Panc1 (cell line): ENCODE data around the gene UNKL. TPM values are rescaled to one million over a fixed set of nuclear protein-coding genes. Genes with fewer than 3 reads are reported as not detected.

Experiments
- ATAC-seq: fragments of 200-7000 bp; cut with Tn5 transposase; 2 replicates; pipeline ENCODE4 v1.9.1; 2020; ENCODE audit warnings: mild to moderate bottlenecking, moderate library complexity
- BruUV-seq: library from RNA; stranded (reverse); fragments of 400-500 nt; replicated peaks from 2 replicates; lab custom pipeline; 2021; lab: Mats Ljungman, UMichigan
- CTCF ChIA-PET: fragments of 300-600 bp; sonication (Branson Sonifier 250); formaldehyde crosslinking; loops from one replicate; lab custom pipeline; 2022; ENCODE audit warnings: antibody characterized with exemption; lab: Charles Lee
- POLR2A ChIA-PET: fragments of 300-600 bp; sonication (Branson Sonifier 250); formaldehyde crosslinking; loops from one replicate; lab custom pipeline; 2022; ENCODE audit warnings: antibody characterized with exemption; lab: Charles Lee
- DNase-seq: peaks from one replicate; pipeline ENCODE4 v3.0.0-alpha.2; 2010; ENCODE audit warnings: low read depth, low spot score
- H3K27ac ChIP-seq: 2 replicates; pipeline ENCODE4 v1.5.1; 2011; ENCODE audit warnings: mild to moderate bottlenecking, low read length, inconsistent platforms
- H3K27me3 ChIP-seq: fragments of 200-500 bp; sonication (Bioruptor generic); 2 replicates; pipeline ENCODE4 v1.6.0; 2014; ENCODE audit warnings: low read length, inconsistent platforms; ENCODE audit not compliant: control insufficient read depth, insufficient read depth
- H3K36me3 ChIP-seq: fragments of 200-500 bp; sonication (Bioruptor generic); 2 replicates; pipeline ENCODE4 v1.5.1; 2014; ENCODE audit warnings: inconsistent platforms, mild to moderate bottlenecking, low read length, moderate library complexity; ENCODE audit not compliant: control insufficient read depth, insufficient read depth
- H3K4me1 ChIP-seq: 2 replicates; pipeline ENCODE4 v1.5.1; 2011; ENCODE audit warnings: inconsistent platforms, mild to moderate bottlenecking, low read length, moderate library complexity; ENCODE audit not compliant: control insufficient read depth, insufficient read depth
- H3K4me3 ChIP-seq, 2 experiments: 2 replicates each; pipeline ENCODE4 v1.5.1; 2011 to 2012; ENCODE audit warnings: low read depth in 2 of 2, low read length in 2 of 2, mild to moderate bottlenecking in 2 of 2, inconsistent platforms in 1 of 2, moderate library complexity in 1 of 2
- H3K9me3 ChIP-seq: fragments of 200-500 bp; sonication (Bioruptor generic); 2 replicates; pipeline ENCODE4 v1.5.1; 2014; ENCODE audit warnings: low read depth, mild to moderate bottlenecking, inconsistent platforms, low read length, moderate library complexity; ENCODE audit not compliant: control insufficient read depth, insufficient read depth
- POLR2AphosphoS5 ChIP-seq: IDR thresholded peaks from 2 replicates; pipeline ENCODE4 v1.6.1; 2012; ENCODE audit warnings: mild to moderate bottlenecking, low read depth, low read length, moderate library complexity
- SIN3A ChIP-seq: IDR thresholded peaks from 2 replicates; pipeline ENCODE4 v1.6.1; 2012; ENCODE audit warnings: low read depth, mild to moderate bottlenecking, low read length, moderate library complexity, borderline replicate concordance; ENCODE audit not compliant: insufficient read depth
- TCF7L2 ChIP-seq: IDR thresholded peaks from 2 replicates; pipeline ENCODE4 v1.6.1; 2011; ENCODE audit warnings: mild to moderate bottlenecking, low read depth, low read length, inconsistent platforms
- in situ Hi-C: cut with HindIII; loops from 2 replicates; pipeline ENCODE4 v1.10.0; 2016; ENCODE audit warnings: low sequenced_read_pairs, low pct_unique_long_range_greater_than_20kb
- intact Hi-C: fragments of 100-400 bp; cut with micrococcal nuclease; formaldehyde crosslinking; loops from one replicate; pipeline ENCODE4 v1.10.0; 2022; ENCODE audit not compliant: unreplicated experiment
- total RNA-seq: library from RNA; stranded (reverse); gene quantifications from one replicate; pipeline ENCODE4 v1.2.1, GENCODE V29; 2021; ENCODE audit not compliant: unreplicated experiment
- TF ChIP-seq, protein P1 (sequence below): fragments of 450-650 bp; IDR thresholded peaks from 2 replicates; pipeline ENCODE4 v1.5.1; 2017; ENCODE audit warnings: mild to moderate bottlenecking
- TF ChIP-seq, protein P2 (sequence below), 2 experiments: IDR thresholded peaks; 2 replicates each; pipeline ENCODE4 v1.6.1; 2011 to 2012; ENCODE audit warnings: low read depth in 2 of 2, control low read depth in 1 of 2, low read length in 1 of 2, mild to moderate bottlenecking in 1 of 2, moderate library complexity in 1 of 2; ENCODE audit not compliant: insufficient read depth in 1 of 2

UNKL gene
- total RNA-seq, 1 experiment from 2014 or later = 26.6 TPM

DNA sequence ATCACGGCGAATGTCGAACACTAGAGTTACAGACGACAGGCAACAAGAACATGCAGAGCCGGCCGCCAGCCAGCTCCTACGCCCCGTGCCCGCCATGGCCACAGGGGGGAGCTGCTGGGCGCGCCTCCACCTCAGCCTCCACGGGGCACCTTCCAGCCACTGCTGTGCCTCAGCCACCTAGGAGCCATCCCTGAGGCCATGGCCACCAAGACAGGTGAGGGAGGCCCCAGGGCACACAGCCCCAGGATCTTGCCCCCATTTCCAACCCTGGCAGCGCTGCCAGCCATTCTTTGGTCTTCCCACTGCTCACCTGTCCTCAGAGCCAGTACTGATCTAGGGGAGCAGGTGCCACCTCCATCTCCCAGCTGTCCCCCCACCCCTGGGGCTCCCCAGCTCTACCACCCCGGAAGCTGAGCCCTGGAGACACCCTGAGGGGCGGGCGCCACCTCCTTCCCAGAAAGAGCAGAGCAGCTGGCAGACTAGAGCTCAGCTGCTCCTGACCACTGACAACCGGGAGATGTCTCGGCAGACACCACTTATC is 50.9 kb downstream of the UNKL start:
- no peaks in the 10 kb centered on the region for H3K9me3 ChIP-seq
- H3K36me3 ChIP-seq = peaks cover 6% of the 10 kb centered on the region
- intact Hi-C loops (no loop called here), in situ Hi-C loops (no loop called here)
- H3K4me3 ChIP-seq = no peak overlapping the region
- no TSS peak for BruUV-seq
- TF ChIP-seq, protein P1, sequence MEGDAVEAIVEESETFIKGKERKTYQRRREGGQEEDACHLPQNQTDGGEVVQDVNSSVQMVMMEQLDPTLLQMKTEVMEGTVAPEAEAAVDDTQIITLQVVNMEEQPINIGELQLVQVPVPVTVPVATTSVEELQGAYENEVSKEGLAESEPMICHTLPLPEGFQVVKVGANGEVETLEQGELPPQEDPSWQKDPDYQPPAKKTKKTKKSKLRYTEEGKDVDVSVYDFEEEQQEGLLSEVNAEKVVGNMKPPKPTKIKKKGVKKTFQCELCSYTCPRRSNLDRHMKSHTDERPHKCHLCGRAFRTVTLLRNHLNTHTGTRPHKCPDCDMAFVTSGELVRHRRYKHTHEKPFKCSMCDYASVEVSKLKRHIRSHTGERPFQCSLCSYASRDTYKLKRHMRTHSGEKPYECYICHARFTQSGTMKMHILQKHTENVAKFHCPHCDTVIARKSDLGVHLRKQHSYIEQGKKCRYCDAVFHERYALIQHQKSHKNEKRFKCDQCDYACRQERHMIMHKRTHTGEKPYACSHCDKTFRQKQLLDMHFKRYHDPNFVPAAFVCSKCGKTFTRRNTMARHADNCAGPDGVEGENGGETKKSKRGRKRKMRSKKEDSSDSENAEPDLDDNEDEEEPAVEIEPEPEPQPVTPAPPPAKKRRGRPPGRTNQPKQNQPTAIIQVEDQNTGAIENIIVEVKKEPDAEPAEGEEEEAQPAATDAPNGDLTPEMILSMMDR = peak; percentile 98
- TF ChIP-seq SIN3A = no peak
- H3K4me1 ChIP-seq = peaks cover 4% of the 10 kb centered on the region; the same call in 1 of the 2 replicates
- no peak overlapping the region for H3K27ac ChIP-seq
- ATAC-seq = peak; percentile 91
- ChIA-PET POLR2A (interaction anchor here (0.6 kb wide), 1 partner anchor 201 kb away, joined by 4 read pairs; no protein-coding TSS in a partner anchor), CTCF (interaction anchor here (0.6 to 1.4 kb wide), 4 partner anchors 13 to 692 kb away, joined by 3 to 6 read pairs (median 4); no protein-coding TSS in a partner anchor)
- no peaks in the 10 kb centered on the region for H3K27me3 ChIP-seq
- no peak for DNase-seq

DNA sequence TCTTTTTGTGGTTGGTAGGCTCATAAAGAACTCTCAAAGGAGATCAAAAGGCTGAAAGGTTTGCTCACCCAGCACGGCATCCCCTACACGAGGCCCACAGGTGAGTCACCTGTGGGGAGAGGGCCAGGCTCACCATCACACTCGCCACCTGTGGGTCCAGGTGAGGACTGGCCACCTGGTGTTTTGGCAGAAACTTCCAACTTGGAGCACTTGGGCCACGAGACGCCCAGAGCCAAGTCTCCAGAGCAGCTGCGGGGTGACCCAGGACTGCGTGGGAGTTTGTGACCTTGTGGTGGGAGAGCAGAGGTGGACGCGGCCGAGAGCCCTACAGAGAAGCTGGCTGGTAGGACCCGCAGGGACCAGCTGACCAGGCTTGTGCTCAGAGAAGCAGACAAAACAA is 51.7 kb downstream of the UNKL start:
- in situ Hi-C loops = no loop called here
- peaks cover 6% of the 10 kb centered on the region for H3K36me3 ChIP-seq
- ChIA-PET CTCF (interaction anchor here (1.4 kb wide), 1 partner anchor 32 kb away, joined by 6 read pairs; no protein-coding TSS in a partner anchor), POLR2A (no interaction called here)
- TF ChIP-seq SIN3A (no peak), POLR2AphosphoS5 (no peak), TCF7L2 (no peak)
- TF ChIP-seq, protein P2, sequence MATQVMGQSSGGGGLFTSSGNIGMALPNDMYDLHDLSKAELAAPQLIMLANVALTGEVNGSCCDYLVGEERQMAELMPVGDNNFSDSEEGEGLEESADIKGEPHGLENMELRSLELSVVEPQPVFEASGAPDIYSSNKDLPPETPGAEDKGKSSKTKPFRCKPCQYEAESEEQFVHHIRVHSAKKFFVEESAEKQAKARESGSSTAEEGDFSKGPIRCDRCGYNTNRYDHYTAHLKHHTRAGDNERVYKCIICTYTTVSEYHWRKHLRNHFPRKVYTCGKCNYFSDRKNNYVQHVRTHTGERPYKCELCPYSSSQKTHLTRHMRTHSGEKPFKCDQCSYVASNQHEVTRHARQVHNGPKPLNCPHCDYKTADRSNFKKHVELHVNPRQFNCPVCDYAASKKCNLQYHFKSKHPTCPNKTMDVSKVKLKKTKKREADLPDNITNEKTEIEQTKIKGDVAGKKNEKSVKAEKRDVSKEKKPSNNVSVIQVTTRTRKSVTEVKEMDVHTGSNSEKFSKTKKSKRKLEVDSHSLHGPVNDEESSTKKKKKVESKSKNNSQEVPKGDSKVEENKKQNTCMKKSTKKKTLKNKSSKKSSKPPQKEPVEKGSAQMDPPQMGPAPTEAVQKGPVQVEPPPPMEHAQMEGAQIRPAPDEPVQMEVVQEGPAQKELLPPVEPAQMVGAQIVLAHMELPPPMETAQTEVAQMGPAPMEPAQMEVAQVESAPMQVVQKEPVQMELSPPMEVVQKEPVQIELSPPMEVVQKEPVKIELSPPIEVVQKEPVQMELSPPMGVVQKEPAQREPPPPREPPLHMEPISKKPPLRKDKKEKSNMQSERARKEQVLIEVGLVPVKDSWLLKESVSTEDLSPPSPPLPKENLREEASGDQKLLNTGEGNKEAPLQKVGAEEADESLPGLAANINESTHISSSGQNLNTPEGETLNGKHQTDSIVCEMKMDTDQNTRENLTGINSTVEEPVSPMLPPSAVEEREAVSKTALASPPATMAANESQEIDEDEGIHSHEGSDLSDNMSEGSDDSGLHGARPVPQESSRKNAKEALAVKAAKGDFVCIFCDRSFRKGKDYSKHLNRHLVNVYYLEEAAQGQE (IDR thresholded peaks at IDR 0.05; ENCODE audit: insufficient read depth in 1 of 2, low read depth in 2 of 2, low read length in 1 of 2) = no peak
- TF ChIP-seq, protein P1 = no peak
- H3K27ac ChIP-seq = 0 out of 2 replicates have a peak overlapping the region, but pooled peaks have one; percentile 23
- peaks cover 12% of the 10 kb centered on the region; the same call in 1 of the 2 replicates for H3K4me1 ChIP-seq
- no peak overlapping the region for H3K4me3 ChIP-seq
- no peaks in the 10 kb centered on the region for H3K27me3 ChIP-seq
- H3K9me3 ChIP-seq = no peaks in the 10 kb centered on the region
- ATAC-seq (no peak), DNase-seq (no peak)
- BruUV-seq = TSS peak; percentile 83
- intact Hi-C loops = no loop called here
